Neural crest cell (in vitro differentiated cells): ENCODE data around the gene PATJ. TPM values are rescaled to one million over a fixed set of nuclear protein-coding genes. Genes with fewer than 3 reads are reported as not detected.

ENCODE experiments used
- DNase-seq: peaks from one replicate; pipeline ENCODE4 v3.0.0; 2021; ENCODE audit warnings: low read depth, mixed read lengths, low spot score
- H3K27ac Mint-ChIP-seq: one replicate; pipeline ENCODE4 v1.8.0; 2021; ENCODE audit warnings: mild to moderate bottlenecking, mixed read lengths; ENCODE audit not compliant: unreplicated experiment
- H3K27me3 Mint-ChIP-seq: 2 replicates; pipeline ENCODE4 v1.8.0; 2021; ENCODE audit warnings: low read depth, mild to moderate bottlenecking, mixed read lengths
- H3K36me3 Mint-ChIP-seq: 2 replicates; pipeline ENCODE4 v1.8.0; 2021; ENCODE audit warnings: low read depth, mild to moderate bottlenecking, mixed read lengths
- H3K4me1 Mint-ChIP-seq: 2 replicates; pipeline ENCODE4 v1.8.0; 2021; ENCODE audit warnings: mixed read lengths
- H3K4me3 Mint-ChIP-seq: one replicate; pipeline ENCODE4 v1.8.0; 2021; ENCODE audit warnings: mild to moderate bottlenecking, mixed read lengths
- H3K9me3 Mint-ChIP-seq: 2 replicates; pipeline ENCODE4 v1.8.0; 2021; ENCODE audit warnings: mixed read lengths
- total RNA-seq: library from RNA; stranded (reverse); gene quantifications from 2 replicates; pipeline ENCODE4 v1.2.1, GENCODE V29; 2021
- TF ChIP-seq, protein P1 (sequence below): fragments of 200-600 bp; sonication (generic); conservative IDR thresholded peaks from 2 replicates; pipeline ENCODE4 v1.5.0; 2021; ENCODE audit warnings: antibody characterized with exemption, mild to moderate bottlenecking

PATJ gene
- total RNA-seq, 1 donor from 2014 or later: 3.9 TPM

DNA sequence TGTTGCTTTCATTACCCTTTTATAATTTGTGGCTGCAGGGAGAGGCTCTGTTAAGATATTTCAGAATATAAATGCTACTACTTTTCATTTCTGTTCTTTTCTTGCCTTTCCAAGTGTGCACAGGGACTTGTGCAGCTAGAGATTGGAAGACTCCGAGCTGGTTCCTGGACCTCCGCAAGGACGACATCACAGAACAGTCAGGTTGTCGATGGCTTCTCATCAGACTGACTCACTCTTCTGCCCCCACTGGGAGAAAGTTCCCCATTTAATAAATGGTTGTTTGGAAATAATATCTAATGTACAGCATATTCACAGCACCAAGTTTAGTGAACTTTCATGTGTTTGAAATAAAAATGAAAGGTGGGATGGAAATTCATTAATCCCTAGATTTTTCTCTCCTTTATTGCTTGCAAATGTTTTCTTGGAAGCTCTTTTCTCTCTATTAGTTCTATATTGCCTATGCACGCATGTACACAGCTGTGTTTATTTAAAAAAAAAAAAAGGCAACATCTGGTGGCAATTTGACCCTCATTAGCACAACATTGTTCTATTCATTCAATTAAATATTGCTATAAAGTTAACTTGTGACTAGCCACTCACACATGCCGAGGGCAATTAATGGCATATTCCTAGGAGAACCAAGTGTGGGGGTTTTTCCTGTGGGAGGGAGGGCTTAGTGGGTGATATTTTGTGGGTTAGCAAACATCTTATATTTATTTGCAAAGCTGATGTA, 374.9 kb downstream of the PATJ start:
- no peaks in the 10 kb centered on the region for H3K9me3 Mint-ChIP-seq
- H3K36me3 Mint-ChIP-seq: no peaks in the 10 kb centered on the region
- H3K27ac Mint-ChIP-seq: no peak overlapping the region
- no peak overlapping the region for H3K4me3 Mint-ChIP-seq
- H3K27me3 Mint-ChIP-seq: no peaks in the 10 kb centered on the region
- TF ChIP-seq, protein P1, sequence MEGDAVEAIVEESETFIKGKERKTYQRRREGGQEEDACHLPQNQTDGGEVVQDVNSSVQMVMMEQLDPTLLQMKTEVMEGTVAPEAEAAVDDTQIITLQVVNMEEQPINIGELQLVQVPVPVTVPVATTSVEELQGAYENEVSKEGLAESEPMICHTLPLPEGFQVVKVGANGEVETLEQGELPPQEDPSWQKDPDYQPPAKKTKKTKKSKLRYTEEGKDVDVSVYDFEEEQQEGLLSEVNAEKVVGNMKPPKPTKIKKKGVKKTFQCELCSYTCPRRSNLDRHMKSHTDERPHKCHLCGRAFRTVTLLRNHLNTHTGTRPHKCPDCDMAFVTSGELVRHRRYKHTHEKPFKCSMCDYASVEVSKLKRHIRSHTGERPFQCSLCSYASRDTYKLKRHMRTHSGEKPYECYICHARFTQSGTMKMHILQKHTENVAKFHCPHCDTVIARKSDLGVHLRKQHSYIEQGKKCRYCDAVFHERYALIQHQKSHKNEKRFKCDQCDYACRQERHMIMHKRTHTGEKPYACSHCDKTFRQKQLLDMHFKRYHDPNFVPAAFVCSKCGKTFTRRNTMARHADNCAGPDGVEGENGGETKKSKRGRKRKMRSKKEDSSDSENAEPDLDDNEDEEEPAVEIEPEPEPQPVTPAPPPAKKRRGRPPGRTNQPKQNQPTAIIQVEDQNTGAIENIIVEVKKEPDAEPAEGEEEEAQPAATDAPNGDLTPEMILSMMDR: no peak
- no peaks in the 10 kb centered on the region for H3K4me1 Mint-ChIP-seq
- DNase-seq: no peak

DNA sequence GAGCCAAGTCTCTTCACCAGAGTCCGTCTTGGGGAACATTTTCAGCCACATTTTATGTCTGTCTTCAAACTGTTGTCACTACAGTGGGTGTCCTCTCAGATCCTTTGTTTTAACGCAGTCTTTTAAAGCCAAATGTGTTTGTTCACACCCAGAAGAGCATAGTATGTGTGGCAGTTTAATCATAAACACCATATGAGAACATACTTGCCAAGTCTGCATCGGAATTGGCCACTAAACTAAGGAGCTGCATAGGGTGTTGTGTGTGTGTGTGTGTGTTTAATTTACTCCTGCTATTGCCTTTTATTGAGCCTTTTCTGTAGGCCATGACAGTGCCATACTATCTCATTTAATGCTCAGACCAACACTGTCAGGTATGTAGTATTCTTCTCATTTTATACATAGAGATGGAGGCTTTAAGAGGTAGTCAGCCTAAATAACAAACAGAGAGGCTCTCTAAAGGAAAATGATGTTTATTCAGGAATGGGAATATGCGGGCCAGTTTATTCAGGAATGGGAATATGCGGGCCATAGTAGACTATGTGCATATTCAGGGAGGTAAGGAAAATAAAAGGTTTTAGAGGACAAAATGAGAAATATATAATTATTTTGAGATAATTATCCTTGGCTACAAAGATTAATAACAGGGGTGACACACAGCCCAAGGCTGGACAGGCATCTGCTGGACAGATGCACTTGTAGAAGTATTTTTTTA, 384.5 kb downstream of the PATJ start:
- TF ChIP-seq, protein P1: no peak
- no peaks in the 10 kb centered on the region for H3K36me3 Mint-ChIP-seq
- H3K4me3 Mint-ChIP-seq: no peak overlapping the region
- peaks cover 5% of the 10 kb centered on the region for H3K4me1 Mint-ChIP-seq
- H3K27ac Mint-ChIP-seq: no peak overlapping the region
- DNase-seq: no peak
- H3K9me3 Mint-ChIP-seq: no peaks in the 10 kb centered on the region
- no peaks in the 10 kb centered on the region for H3K27me3 Mint-ChIP-seq

DNA sequence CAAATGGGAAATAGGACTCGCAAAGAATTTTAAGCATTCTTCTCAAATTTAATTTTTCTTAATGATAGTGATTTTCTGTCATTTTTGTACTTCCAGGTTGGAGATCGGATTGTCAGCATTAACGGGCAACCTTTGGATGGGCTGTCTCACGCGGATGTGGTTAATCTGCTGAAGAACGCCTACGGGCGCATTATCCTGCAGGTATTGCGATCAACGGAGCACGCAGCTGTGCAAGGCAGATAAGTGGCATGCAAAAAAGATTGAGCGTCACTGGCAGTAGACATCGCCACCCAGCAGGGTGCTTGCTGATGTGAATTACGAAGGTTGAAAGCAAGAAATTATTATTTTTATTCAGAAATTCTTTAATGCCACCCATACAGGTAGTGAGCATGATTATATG, 386.5 kb downstream of the PATJ start:
- Mint-ChIP-seq H3K36me3 (no peaks in the 10 kb centered on the region), H3K27me3 (no peaks in the 10 kb centered on the region), H3K27ac (no peak overlapping the region), H3K9me3 (no peaks in the 10 kb centered on the region), H3K4me3 (no peak overlapping the region), H3K4me1 (peaks cover 5% of the 10 kb centered on the region)
- no peak for DNase-seq
- TF ChIP-seq, protein P1: no peak

DNA sequence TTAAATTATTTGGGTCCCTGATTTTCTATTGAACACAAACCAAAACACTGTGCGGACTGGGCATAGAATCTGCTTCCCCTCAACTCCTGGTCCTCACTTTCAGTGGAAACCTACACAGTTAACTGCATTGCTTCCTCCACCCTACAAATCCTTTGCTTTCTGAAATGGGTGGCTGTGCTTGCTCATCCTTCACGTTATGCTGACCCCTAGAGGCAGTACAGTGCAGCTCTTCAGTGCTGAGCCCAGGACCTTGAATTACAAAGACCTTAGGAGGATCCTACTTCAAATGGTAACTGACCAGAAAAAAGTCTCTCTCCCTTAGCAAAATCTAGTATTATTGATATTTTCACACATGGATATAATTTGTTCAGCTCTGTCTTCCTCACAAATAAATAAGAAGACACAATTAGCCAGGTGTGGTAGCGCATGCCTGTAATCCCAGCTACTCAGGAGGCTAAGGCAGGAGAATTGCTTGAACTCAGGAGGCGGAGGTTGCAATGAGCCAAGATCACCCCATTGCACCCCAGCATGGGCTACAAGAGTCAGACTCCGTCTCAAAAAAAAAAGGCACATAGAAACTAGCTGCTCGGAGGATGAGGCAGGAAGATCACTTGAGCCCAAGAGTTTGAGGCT, 388.9 kb downstream of the PATJ start:
- no peaks in the 10 kb centered on the region for H3K36me3 Mint-ChIP-seq
- TF ChIP-seq, protein P1: peak; percentile 85
- no peaks in the 10 kb centered on the region for H3K9me3 Mint-ChIP-seq
- H3K27me3 Mint-ChIP-seq: no peaks in the 10 kb centered on the region
- peak; percentile 37 for DNase-seq
- no peak overlapping the region for H3K4me3 Mint-ChIP-seq
- no peak overlapping the region for H3K27ac Mint-ChIP-seq
- peaks cover 5% of the 10 kb centered on the region for H3K4me1 Mint-ChIP-seq

DNA sequence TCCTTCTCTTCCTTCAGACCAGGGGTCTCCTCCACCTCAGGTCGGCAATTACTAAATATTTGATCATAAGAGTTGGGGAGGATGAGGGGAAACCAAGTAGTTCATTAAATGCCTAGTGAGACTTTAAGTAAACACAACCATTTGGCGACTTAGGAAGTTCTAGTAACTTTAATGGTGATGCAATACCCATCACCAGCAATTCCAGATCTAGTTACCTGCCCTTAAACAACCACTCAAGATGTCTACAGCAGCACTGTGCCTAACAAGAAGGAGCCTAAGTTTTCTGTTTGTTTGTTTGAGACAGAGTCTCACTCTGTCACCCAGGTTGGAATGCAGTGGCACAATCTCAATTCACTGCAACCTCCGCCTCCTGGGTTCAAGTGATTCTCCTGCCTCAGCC, 395.7 kb downstream of the PATJ start:
- no peaks in the 10 kb centered on the region for H3K36me3 Mint-ChIP-seq
- TF ChIP-seq, protein P1: no peak
- no peaks in the 10 kb centered on the region for H3K9me3 Mint-ChIP-seq
- no peak overlapping the region for H3K4me3 Mint-ChIP-seq
- H3K27me3 Mint-ChIP-seq: no peaks in the 10 kb centered on the region
- no peak overlapping the region for H3K27ac Mint-ChIP-seq
- H3K4me1 Mint-ChIP-seq: peaks cover 6% of the 10 kb centered on the region
- DNase-seq: no peak
